ENCODE measurements around the gene PPP6R3.
"Not testable (repeated sequence)": the region's sequence is repeated elsewhere in the genome, so short reads cannot be mapped to it uniquely, and the experiment has no call there.

The PPP6R3 gene

GRCh38 chr11:68460741-68461574 is at the start of gene PPP6R3:
TSS of gene PPP6R3 (plus strand) at chr11:68460752. CDS start at chr11:68537665, 76,913 bp downstream.
- DNase-seq (ENCODE audit: low read depth, low spot score) = peak; percentile 63

- DNase-seq (ENCODE audit: low read depth, low spot score) = no peak
Measured at GRCh38 chr11:68411501-68411991, 49.0 kb upstream of the PPP6R3 start.

GRCh38 chr11:68412593-68413475 is 47.7 kb upstream of the PPP6R3 start:
- DNase-seq (ENCODE audit: low read depth, low spot score) = no peak

- DNase-seq (ENCODE audit: low read depth, low spot score) = no peak
Measured at GRCh38 chr11:68413591-68413999, 47.0 kb upstream of the PPP6R3 start.

GRCh38 chr11:68414496-68415221 is 45.9 kb upstream of the PPP6R3 start:
- DNase-seq (ENCODE audit: low read depth, low spot score) = no peak

- no peak for DNase-seq (ENCODE audit: low read depth, low spot score)
Measured at GRCh38 chr11:68416070-68416578, 44.4 kb upstream of the PPP6R3 start.

GRCh38 chr11:68418648-68419047 is 41.9 kb upstream of the PPP6R3 start:
- peak; percentile 50 for DNase-seq (ENCODE audit: low read depth, low spot score)

- no peak for DNase-seq (ENCODE audit: low read depth, low spot score)
Measured at GRCh38 chr11:68420171-68420570, 40.4 kb upstream of the PPP6R3 start.

- no peak for DNase-seq (ENCODE audit: low read depth, low spot score)
Measured at GRCh38 chr11:68423481-68423880, 37.1 kb upstream of the PPP6R3 start.

- DNase-seq (ENCODE audit: low read depth, low spot score) = no peak
Measured at GRCh38 chr11:68424101-68424632, 36.4 kb upstream of the PPP6R3 start.

- no peak for DNase-seq (ENCODE audit: low read depth, low spot score)
Measured at GRCh38 chr11:68424981-68425865, 35.3 kb upstream of the PPP6R3 start.

- no peak for DNase-seq (ENCODE audit: low read depth, low spot score)
Measured at GRCh38 chr11:68425866-68426380, 34.6 kb upstream of the PPP6R3 start.

GRCh38 chr11:68429661-68430060 is 30.9 kb upstream of the PPP6R3 start:
- DNase-seq (ENCODE audit: low read depth, low spot score) = no peak

GRCh38 chr11:68430384-68430783 is 30.2 kb upstream of the PPP6R3 start:
- DNase-seq (ENCODE audit: low read depth, low spot score) = no peak

- DNase-seq (ENCODE audit: low read depth, low spot score) = no peak
Measured at GRCh38 chr11:68430801-68431200, 29.8 kb upstream of the PPP6R3 start.

- no peak for DNase-seq (ENCODE audit: low read depth, low spot score)
Measured at GRCh38 chr11:68431984-68432645, 28.4 kb upstream of the PPP6R3 start.

GRCh38 chr11:68432874-68433273 is 27.7 kb upstream of the PPP6R3 start:
- no peak for DNase-seq (ENCODE audit: low read depth, low spot score)

GRCh38 chr11:68433541-68433940 is 27.0 kb upstream of the PPP6R3 start:
- DNase-seq (ENCODE audit: low read depth, low spot score) = no peak

- DNase-seq (ENCODE audit: low read depth, low spot score) = not testable (repeated sequence)
Measured at GRCh38 chr11:68434159-68434558, 26.4 kb upstream of the PPP6R3 start.

All from ELF-1 (cell line).